Right lobe of liver (tissue), 6 donors: Measurements from ENCODE around the gene SLC10A1. TPM values are rescaled to one million over a fixed set of nuclear protein-coding genes. Genes with fewer than 3 reads are reported as not detected.

ENCODE experiments used
- ATAC-seq, 4 donors: fragments of 200-7000 bp; cut with Tn5 transposase; one replicate each; pipeline ENCODE4 v1.9.1; 2020; ENCODE audit warnings: mild to moderate bottlenecking in 4 of 4, moderate library complexity in 4 of 4
- DNase-seq, 3 donors: peaks; one replicate each; pipeline ENCODE4 v3.0.0-alpha.2; 2020
- H3K27ac ChIP-seq, 3 donors: fragments of 200-600 bp; one replicate each; pipeline ENCODE4 v1.8.0; 2022
- H3K27me3 ChIP-seq, 2 donors: fragments of 200-600 bp; one replicate each; pipeline ENCODE4 v1.8.0; 2022
- H3K36me3 ChIP-seq, 4 donors: fragments of 200-600 bp; sonication (generic) in 1 of 4; one replicate each; pipeline versions ENCODE4 v1.5.1 to v1.8.0; 2017 to 2022; ENCODE audit warnings: control low read depth in 1 of 4
- H3K4me1 ChIP-seq, 4 donors: fragments of 200-600 bp; sonication (generic) in 1 of 4; one replicate each; pipeline versions ENCODE4 v1.5.1 to v1.8.0; 2017 to 2022; ENCODE audit warnings: control low read depth in 1 of 4
- H3K4me3 ChIP-seq, 3 donors: fragments of 200-600 bp; one replicate each; pipeline ENCODE4 v1.8.0; 2022
- H3K9me3 ChIP-seq, 4 donors: fragments of 200-600 bp; sonication (generic) in 1 of 4; one replicate each; pipeline versions ENCODE4 v1.5.1 to v1.8.0; 2017 to 2022; ENCODE audit warnings: control low read depth in 1 of 4
- CTCF ChIP-seq, 4 donors: fragments of 200-600 bp in 3 of 4; fragments of 450-650 bp in 1 of 4; IDR thresholded peaks; one replicate each; pipeline versions ENCODE4 v1.5.1 to v1.8.0; 2016 to 2022; ENCODE audit warnings: antibody characterized with exemption in 4 of 4, mild to moderate bottlenecking in 2 of 4
- POLR2A ChIP-seq: fragments of 450-650 bp; IDR thresholded peaks from one replicate; pipeline ENCODE4 v1.6.1; 2017; ENCODE audit warnings: antibody characterized with exemption, mild to moderate bottlenecking
- WGBS: methylation state at CpG from one replicate; pipeline ENCODE4 v1.1.6; 2018; ENCODE audit warnings: low coverage, low lambda C conversion rate; ENCODE audit not compliant: insufficient coverage; ENCODE audit errors: missing lambda C conversion rate; 5-methylcytosine and 5-hydroxymethylcytosine counted together
- intact Hi-C, 2 donors: fragments of 100-400 bp; cut with DNase I; formaldehyde crosslinking; loops; one replicate each; pipeline versions ENCODE4 v1.11.2 to v1.14.1; 2022
- total RNA-seq, 6 experiments: library from RNA; depleted of rRNA in 2 of 6; stranded (reverse); fragments of >200 nt in 2 of 6; fragmentation: NEBNext Ultra II Directional in 3 of 6; extraction: Animal tissue kit (Norgen Biotek cat#: 25700) in 3 of 6; gene quantifications; one replicate each; pipeline versions ENCODE4 v1.1.0 to v1.2.4, GENCODE V29; 2016 to 2023
- donor health status: DM: no; HTN: yes; CAD: no.
- donor health status: DM: no; HTN: no; CAD: no.
- donor health status: DM: no; HTN: no; CAD: no.
- donor health status: DM: no; HTN: yes; CAD: no.
- donor health status: DM: no; HTN: yes; CAD: no.

Gene SLC10A1
- total RNA-seq, 6 experiments from 2014 or later = 61.5 to 260 (median 105) TPM

GRCh38 chr14:69807192-69807591, 10.2 kb upstream of the SLC10A1 start:
- H3K9me3 ChIP-seq = no peaks in the 10 kb centered on the region
- DNase-seq (no peak), ATAC-seq (no peak)
- no peaks in the 10 kb centered on the region for H3K36me3 ChIP-seq
- H3K27ac ChIP-seq = no peak overlapping the region
- no peak overlapping the region for H3K4me3 ChIP-seq
- intact Hi-C loops = no loop called here
- WGBS = 80% methylated on average over 1 of the region's 1 CpG
- TF ChIP-seq CTCF (IDR thresholded peaks at IDR 0.05) (no peak), POLR2A (no peak)
- H3K4me1 ChIP-seq = peaks cover 0 to 35% (median 6%) of the 10 kb centered on the region in 4 donors
- H3K27me3 ChIP-seq = no peaks in the 10 kb centered on the region

GRCh38 chr14:69804902-69805301, 7.9 kb upstream of the SLC10A1 start:
- intact Hi-C loops = no loop called here
- Histone ChIP-seq H3K4me1 (peaks cover 0 to 28% (median 4%) of the 10 kb centered on the region in 4 donors), H3K27me3 (no peaks in the 10 kb centered on the region), H3K9me3 (no peaks in the 10 kb centered on the region), H3K4me3 (no peak overlapping the region), H3K36me3 (no peaks in the 10 kb centered on the region), H3K27ac (no peak overlapping the region)
- DNase-seq = no peak
- WGBS = 93% methylated on average over 2 of the region's 2 CpGs
- TF ChIP-seq POLR2A = no peak
- TF ChIP-seq CTCF (IDR thresholded peaks at IDR 0.05) = no peak
- no peak for ATAC-seq

- intact Hi-C loops = no loop called here
Measured at GRCh38 chr14:69803753-69804152, 6.7 kb upstream of the SLC10A1 start.

GRCh38 chr14:69798339-69798735, 1.3 kb upstream of the SLC10A1 start:
- H3K4me1 ChIP-seq = peaks cover 0 to 26% (median 8%) of the 10 kb centered on the region in 4 donors
- ATAC-seq = no peak
- TF ChIP-seq CTCF (IDR thresholded peaks at IDR 0.05) (no peak), POLR2A (no peak)
- H3K27ac ChIP-seq = peak overlapping the region in 1 of 3 donors; percentile 94
- H3K9me3 ChIP-seq = no peaks in the 10 kb centered on the region
- H3K4me3 ChIP-seq = peak overlapping the region in 2 of 3 donors; percentile 74 to 88
- no CpG with 5 or more reads among the region's 4 CpGs for WGBS
- no peaks in the 10 kb centered on the region for H3K27me3 ChIP-seq
- no peak for DNase-seq
- intact Hi-C loops = no loop called here
- H3K36me3 ChIP-seq = no peaks in the 10 kb centered on the region

More at GRCh38 chr14:69803753-69804152, 6.7 kb upstream of the SLC10A1 start:
- Histone ChIP-seq H3K36me3 (no peaks in the 10 kb centered on the region), H3K27ac (no peak overlapping the region), H3K27me3 (no peaks in the 10 kb centered on the region), H3K9me3 (no peaks in the 10 kb centered on the region), H3K4me3 (no peak overlapping the region), H3K4me1 (peaks cover 0 to 20% (median 2%) of the 10 kb centered on the region in 4 donors)
- DNase-seq (no peak), ATAC-seq (no peak)
- TF ChIP-seq CTCF (IDR thresholded peaks at IDR 0.05) (peak in 2 of 4 donors; percentile 10 to 20), POLR2A (no peak)
